Measurements from ENCODE around the gene PRR9. TPM values are rescaled to one million over a fixed set of nuclear protein-coding genes. Genes with fewer than 3 reads are reported as not detected.

The PRR9 gene
- total RNA-seq, 1 donor from 2014 or later: not detected

DNA sequence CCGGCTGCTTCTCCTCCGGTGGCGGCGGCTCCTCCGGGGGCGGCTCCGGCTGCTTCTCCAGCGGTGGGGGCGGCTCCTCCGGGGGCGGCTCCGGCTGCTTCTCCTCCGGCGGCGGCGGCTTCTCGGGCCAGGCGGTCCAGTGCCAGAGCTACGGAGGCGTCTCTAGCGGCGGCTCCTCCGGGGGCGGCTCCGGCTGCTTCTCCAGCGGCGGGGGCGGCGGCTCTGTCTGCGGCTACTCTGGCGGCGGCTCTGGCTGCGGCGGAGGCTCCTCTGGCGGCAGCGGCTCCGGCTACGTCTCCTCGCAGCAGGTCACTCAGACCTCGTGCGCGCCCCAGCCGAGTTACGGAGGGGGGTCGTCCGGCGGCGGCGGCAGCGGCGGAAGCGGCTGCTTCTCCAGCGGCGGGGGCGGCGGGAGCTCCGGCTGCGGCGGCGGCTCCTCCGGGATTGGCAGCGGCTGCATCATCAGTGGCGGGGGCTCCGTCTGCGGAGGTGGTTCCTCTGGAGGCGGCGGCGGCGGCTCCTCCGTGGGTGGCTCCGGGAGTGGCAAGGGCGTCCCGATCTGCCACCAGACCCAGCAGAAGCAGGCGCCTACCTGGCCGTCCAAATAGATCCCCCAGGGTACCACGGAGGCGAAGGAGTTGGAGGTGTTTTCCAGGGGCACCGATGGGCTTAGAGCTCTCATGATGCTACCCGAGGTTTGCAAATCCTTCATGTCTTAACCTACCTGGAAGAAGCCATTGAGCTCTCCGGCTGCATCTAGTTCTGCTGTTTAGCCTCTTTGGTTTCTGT, 44.1 kb downstream of the PRR9 start:
- peak; percentile 31 for DNase-seq
- peaks cover 19% of the 10 kb centered on the region for H3K27me3 Mint-ChIP-seq
- no peaks in the 10 kb centered on the region for H3K9me3 Mint-ChIP-seq

GRCh38 chr1:153262070-153262366, 44.6 kb downstream of the PRR9 start:
- ChIA-PET CTCF (interaction anchor here (1.0 to 2.2 kb wide), 5 partner anchors 16 to 42 kb away, joined by 3 to 7 read pairs (median 5); no protein-coding TSS in a partner anchor), POLR2A (interaction anchor here (0.6 kb wide), 1 partner anchor 354 kb away, joined by 3 read pairs; no protein-coding TSS in a partner anchor)
- ATAC-seq (ENCODE audit: low read depth): no peak
- Mint-ChIP-seq H3K27ac (peak overlapping the region; percentile 91), H3K9me3 (no peaks in the 10 kb centered on the region), H3K27me3 (peaks cover 23% of the 10 kb centered on the region), H3K4me3 (peak overlapping the region; percentile 82), H3K36me3 (ENCODE audit: low read depth) (no peaks in the 10 kb centered on the region), H3K4me1 (peaks cover 32% of the 10 kb centered on the region)
- DNase-seq: no peak
- TF ChIP-seq, protein P1, sequence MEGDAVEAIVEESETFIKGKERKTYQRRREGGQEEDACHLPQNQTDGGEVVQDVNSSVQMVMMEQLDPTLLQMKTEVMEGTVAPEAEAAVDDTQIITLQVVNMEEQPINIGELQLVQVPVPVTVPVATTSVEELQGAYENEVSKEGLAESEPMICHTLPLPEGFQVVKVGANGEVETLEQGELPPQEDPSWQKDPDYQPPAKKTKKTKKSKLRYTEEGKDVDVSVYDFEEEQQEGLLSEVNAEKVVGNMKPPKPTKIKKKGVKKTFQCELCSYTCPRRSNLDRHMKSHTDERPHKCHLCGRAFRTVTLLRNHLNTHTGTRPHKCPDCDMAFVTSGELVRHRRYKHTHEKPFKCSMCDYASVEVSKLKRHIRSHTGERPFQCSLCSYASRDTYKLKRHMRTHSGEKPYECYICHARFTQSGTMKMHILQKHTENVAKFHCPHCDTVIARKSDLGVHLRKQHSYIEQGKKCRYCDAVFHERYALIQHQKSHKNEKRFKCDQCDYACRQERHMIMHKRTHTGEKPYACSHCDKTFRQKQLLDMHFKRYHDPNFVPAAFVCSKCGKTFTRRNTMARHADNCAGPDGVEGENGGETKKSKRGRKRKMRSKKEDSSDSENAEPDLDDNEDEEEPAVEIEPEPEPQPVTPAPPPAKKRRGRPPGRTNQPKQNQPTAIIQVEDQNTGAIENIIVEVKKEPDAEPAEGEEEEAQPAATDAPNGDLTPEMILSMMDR (IDR thresholded peaks at IDR 0.05): no peak
- intact Hi-C loops (cut with micrococcal nuclease): loop anchor here (2.0 kb wide), 1 partner anchor 15 kb away; no protein-coding TSS in a partner anchor

More for the DNA sequence above, 44.1 kb downstream of the PRR9 start:
- H3K4me3 Mint-ChIP-seq: peak overlapping the region; percentile 82
- CTCF ChIA-PET: interaction anchor here (1.0 to 2.2 kb wide), 6 partner anchors 16 to 41 kb away, joined by 3 to 7 read pairs (median 4); no protein-coding TSS in a partner anchor
- ATAC-seq (ENCODE audit: low read depth): peak; percentile 29
- intact Hi-C loops (cut with micrococcal nuclease): loop anchor here (2.0 kb wide), 1 partner anchor 15 kb away; no protein-coding TSS in a partner anchor
- TF ChIP-seq, protein P1 (IDR thresholded peaks at IDR 0.05): no peak
- peak overlapping the region; percentile 91 for H3K27ac Mint-ChIP-seq
- no peaks in the 10 kb centered on the region for H3K36me3 Mint-ChIP-seq (ENCODE audit: low read depth)
- peaks cover 32% of the 10 kb centered on the region for H3K4me1 Mint-ChIP-seq
- POLR2A ChIA-PET: no interaction called here

GRCh38 chr1:153262462-153263157, 45.2 kb downstream of the PRR9 start:
- H3K9me3 Mint-ChIP-seq: no peaks in the 10 kb centered on the region
- ATAC-seq (ENCODE audit: low read depth) (peak; percentile 70), DNase-seq (no peak)
- intact Hi-C loops (cut with micrococcal nuclease): loop anchor here (2.0 kb wide), 1 partner anchor 14 kb away; no protein-coding TSS in a partner anchor
- H3K27ac Mint-ChIP-seq: peak overlapping the region; percentile 91
- H3K4me1 Mint-ChIP-seq: peaks cover 32% of the 10 kb centered on the region
- peak overlapping the region; percentile 82 for H3K4me3 Mint-ChIP-seq
- H3K36me3 Mint-ChIP-seq (ENCODE audit: low read depth): no peaks in the 10 kb centered on the region
- CTCF ChIA-PET: interaction anchor here (1.0 to 2.2 kb wide), 6 partner anchors 15 to 42 kb away, joined by 3 to 7 read pairs (median 4); no protein-coding TSS in a partner anchor
- POLR2A ChIA-PET: interaction anchor here (0.6 to 0.8 kb wide), 4 partner anchors 10 to 353 kb away, joined by 3 read pairs; no protein-coding TSS in a partner anchor
- peaks cover 24% of the 10 kb centered on the region for H3K27me3 Mint-ChIP-seq
- TF ChIP-seq, protein P1 (IDR thresholded peaks at IDR 0.05): no peak

GRCh38 chr1:153265457-153265856, 48.1 kb downstream of the PRR9 start:
- no peak overlapping the region for H3K4me3 Mint-ChIP-seq
- H3K27me3 Mint-ChIP-seq: peaks cover 37% of the 10 kb centered on the region
- H3K27ac Mint-ChIP-seq: no peak overlapping the region
- H3K9me3 Mint-ChIP-seq: no peaks in the 10 kb centered on the region
- H3K36me3 Mint-ChIP-seq (ENCODE audit: low read depth): no peaks in the 10 kb centered on the region
- H3K4me1 Mint-ChIP-seq: peaks cover 25% of the 10 kb centered on the region
- no peak for DNase-seq
- no peak for ATAC-seq (ENCODE audit: low read depth)
- TF ChIP-seq, protein P1 (IDR thresholded peaks at IDR 0.05): no peak
- CTCF ChIA-PET: no interaction called here
- POLR2A ChIA-PET: no interaction called here
- intact Hi-C loops (cut with micrococcal nuclease): no loop called here

Other genes starting within 250 kb of the PRR9 start
- not detected in 2 replicates for gene SPRR4, start 246.9 kb upstream of the PRR9 start, total RNA-seq
- gene SPRR1A, start 233.5 kb upstream of the PRR9 start, total RNA-seq: not detected in 2 replicates
- gene SPRR3, start 215.8 kb upstream of the PRR9 start, total RNA-seq: not detected in 2 replicates
- not detected in 2 replicates for gene SPRR1B, start 186.4 kb upstream of the PRR9 start, total RNA-seq
- not detected in 2 replicates for gene SPRR2D, start 176.5 kb upstream of the PRR9 start, total RNA-seq
- gene SPRR2A, start 160.1 kb upstream of the PRR9 start, total RNA-seq: not detected in 2 replicates
- not detected in 2 replicates for gene SPRR2B, start 146.0 kb upstream of the PRR9 start, total RNA-seq
- not detected in 2 replicates for gene SPRR2E, start 123.1 kb upstream of the PRR9 start, total RNA-seq
- gene SPRR2F, start 104.1 kb upstream of the PRR9 start, total RNA-seq: not detected in 2 replicates
- not detected in 2 replicates for gene SPRR2G, start 66.7 kb upstream of the PRR9 start, total RNA-seq
- gene LELP1, start 14.2 kb upstream of the PRR9 start, total RNA-seq: not detected in 2 replicates
- gene LORICRIN, start 42.1 kb downstream of the PRR9 start, total RNA-seq: 0.59 and 0.80 TPM in 2 replicates
- not detected in 2 replicates for gene PGLYRP3, start 95.4 kb downstream of the PRR9 start, total RNA-seq
- not detected in 2 replicates for gene PGLYRP4, start 131.3 kb downstream of the PRR9 start, total RNA-seq
- 2.6 and 4.0 TPM in 2 replicates for gene S100A9, start 140.3 kb downstream of the PRR9 start, total RNA-seq
- gene S100A12, start 158.0 kb downstream of the PRR9 start, total RNA-seq: 0.61 TPM in 1 of 2 replicates, not detected in the other
- 0.93 TPM in 1 of 2 replicates, not detected in the other for gene S100A8, start 173.5 kb downstream of the PRR9 start, total RNA-seq
- not detected in 2 replicates for gene S100A7A, start 198.9 kb downstream of the PRR9 start, total RNA-seq
- gene S100A7, start 243.1 kb downstream of the PRR9 start, total RNA-seq: not detected in 2 replicates

Measured in activated B cell treated with CpG ODN at 0.5 μM for 24 hours (primary cell).